ENCODE data around the gene LMNTD1.

Gene LMNTD1

DNA sequence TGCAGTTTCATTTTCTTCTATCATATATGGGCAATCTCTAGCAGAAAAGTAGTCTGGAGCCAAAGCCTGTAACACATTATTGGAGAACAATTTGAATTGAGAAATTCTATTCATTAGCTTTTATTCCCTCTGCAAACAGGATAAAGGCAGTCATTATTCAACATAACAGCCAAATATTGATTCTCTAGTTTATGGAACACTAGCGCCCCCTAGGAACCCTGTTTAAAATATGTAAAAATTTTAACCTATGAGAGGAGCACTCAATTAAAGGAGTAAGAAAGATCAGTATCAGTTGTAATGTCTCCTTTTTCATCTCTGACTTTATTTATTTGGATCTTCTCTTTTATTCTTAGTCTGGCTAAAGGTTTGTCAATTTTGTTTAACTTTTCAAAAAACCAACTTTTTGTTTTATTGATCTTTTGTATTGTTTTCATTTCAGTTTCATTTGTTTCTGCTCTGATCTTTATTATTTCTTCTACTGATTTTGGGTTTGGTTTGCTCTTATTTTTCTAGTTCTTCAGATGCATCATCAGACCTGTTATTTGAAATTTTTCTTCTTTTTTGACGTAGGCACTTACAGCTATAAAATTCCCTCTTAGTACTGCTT lies 4.8 kb upstream of the LMNTD1 start:
- no peak overlapping the region for H3K27ac ChIP-seq (ENCODE audit: insufficient read depth in 1 of 2, low read depth in 1 of 2, low read length in 2 of 2, poor library complexity in 1 of 2, severe bottlenecking in 2 of 2)
- H3K4me3 ChIP-seq (ENCODE audit: control insufficient read depth in 1 of 7, extremely low read depth in 1 of 7, insufficient read depth in 4 of 7, low read depth in 2 of 7, low read length in 6 of 7): no peak overlapping the region
- no peaks in the 10 kb centered on the region for H3K36me3 ChIP-seq (ENCODE audit: control insufficient read depth in 4 of 4, insufficient read depth in 4 of 4, low read length in 3 of 4)
- no CpG with 5 or more reads among the region's 2 CpGs for WGBS (ENCODE audit: insufficient coverage)
- ChIA-PET CTCF (interaction anchor here (0.6 kb wide), 1 partner anchor 283 kb away, joined by 3 read pairs; no protein-coding TSS in a partner anchor), POLR2A (no interaction called here)
- no peaks in the 10 kb centered on the region for H3K27me3 ChIP-seq (replicated peaks in 2 of 5; ENCODE audit: control insufficient read depth in 4 of 5, insufficient read depth in 5 of 5, low read length in 4 of 5)
- DNase-seq: peak; percentile 39 to 63 (median 61)
- H3K9me3 ChIP-seq (ENCODE audit: control extremely low read depth in 1 of 5, control insufficient read depth in 4 of 5, insufficient read depth in 2 of 5, low read depth in 1 of 5, low read length in 4 of 5): no peaks in the 10 kb centered on the region
- peaks cover 0 to 1% (median 0%) of the 10 kb centered on the region in 4 experiments for H3K4me1 ChIP-seq (ENCODE audit: control extremely low read depth in 1 of 4, control insufficient read depth in 4 of 4, insufficient read depth in 4 of 4, low read length in 3 of 4)

DNA sequence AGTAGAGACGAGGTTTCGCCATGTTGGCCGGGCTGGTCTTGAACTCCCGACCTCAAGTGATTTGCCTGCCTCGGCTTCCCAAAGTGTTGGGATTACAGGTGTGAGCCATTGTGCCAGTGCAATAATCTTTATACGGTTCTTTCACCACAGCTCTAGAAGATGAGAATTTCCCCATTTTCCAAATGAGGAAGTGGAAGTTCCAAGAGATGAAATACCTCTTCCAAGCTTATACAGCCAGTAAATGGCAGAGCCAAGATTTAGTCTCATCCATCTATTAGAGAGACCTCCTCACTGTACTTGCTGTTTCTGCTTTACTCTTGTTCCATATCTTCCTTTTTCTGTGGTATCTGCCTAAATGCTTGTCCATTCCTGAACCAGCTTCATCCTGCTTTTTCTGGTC lies 3.1 kb upstream of the LMNTD1 start:
- H3K4me3 ChIP-seq (ENCODE audit: control insufficient read depth in 1 of 7, extremely low read depth in 1 of 7, insufficient read depth in 4 of 7, low read depth in 2 of 7, low read length in 6 of 7): no peak overlapping the region
- no peaks in the 10 kb centered on the region for H3K9me3 ChIP-seq (ENCODE audit: control extremely low read depth in 1 of 5, control insufficient read depth in 4 of 5, insufficient read depth in 2 of 5, low read depth in 1 of 5, low read length in 4 of 5)
- no peak overlapping the region for H3K27ac ChIP-seq (ENCODE audit: insufficient read depth in 1 of 2, low read depth in 1 of 2, low read length in 2 of 2, poor library complexity in 1 of 2, severe bottlenecking in 2 of 2)
- ChIA-PET POLR2A (no interaction called here), CTCF (no interaction called here)
- no peaks in the 10 kb centered on the region for H3K27me3 ChIP-seq (replicated peaks in 2 of 5; ENCODE audit: control insufficient read depth in 4 of 5, insufficient read depth in 5 of 5, low read length in 4 of 5)
- DNase-seq: peak in 1 of 3 donors; percentile 5
- no peaks in the 10 kb centered on the region for H3K36me3 ChIP-seq (ENCODE audit: control insufficient read depth in 4 of 4, insufficient read depth in 4 of 4, low read length in 3 of 4)
- WGBS (ENCODE audit: insufficient coverage): 100% methylated on average over 2 of the region's 6 CpGs
- H3K4me1 ChIP-seq (ENCODE audit: control extremely low read depth in 1 of 4, control insufficient read depth in 4 of 4, insufficient read depth in 4 of 4, low read length in 3 of 4): peaks cover 0 to 1% (median 0%) of the 10 kb centered on the region in 4 experiments

DNA sequence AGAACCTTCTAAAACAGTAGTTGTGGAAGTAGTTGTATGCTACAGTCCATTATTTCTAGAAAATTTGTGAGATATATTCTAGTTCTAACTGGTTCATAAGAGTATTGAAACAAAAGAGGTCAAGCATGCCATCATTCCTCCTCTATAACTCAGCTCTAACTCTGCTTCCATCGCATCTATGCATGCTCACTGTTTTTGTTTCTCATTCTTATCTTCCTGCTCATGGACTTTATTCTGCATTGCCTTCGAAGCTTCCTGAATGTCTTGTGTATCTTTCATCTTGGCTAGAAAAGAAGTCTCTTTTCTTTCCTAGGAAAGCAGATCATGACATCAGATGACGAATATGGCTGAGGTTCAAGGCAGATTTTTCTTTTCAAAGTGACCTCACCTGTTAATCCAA lies 402 bp downstream of the LMNTD1 start:
- Histone ChIP-seq H3K9me3 (ENCODE audit: control extremely low read depth in 1 of 5, control insufficient read depth in 4 of 5, insufficient read depth in 2 of 5, low read depth in 1 of 5, low read length in 4 of 5) (no peaks in the 10 kb centered on the region), H3K36me3 (ENCODE audit: control insufficient read depth in 4 of 4, insufficient read depth in 4 of 4, low read length in 3 of 4) (no peaks in the 10 kb centered on the region), H3K27me3 (replicated peaks in 2 of 5; ENCODE audit: control insufficient read depth in 4 of 5, insufficient read depth in 5 of 5, low read length in 4 of 5) (no peaks in the 10 kb centered on the region), H3K27ac (ENCODE audit: insufficient read depth in 1 of 2, low read depth in 1 of 2, low read length in 2 of 2, poor library complexity in 1 of 2, severe bottlenecking in 2 of 2) (no peak overlapping the region), H3K4me1 (ENCODE audit: control extremely low read depth in 1 of 4, control insufficient read depth in 4 of 4, insufficient read depth in 4 of 4, low read length in 3 of 4) (peaks cover 0 to 1% (median 0%) of the 10 kb centered on the region in 4 experiments), H3K4me3 (ENCODE audit: control insufficient read depth in 1 of 7, extremely low read depth in 1 of 7, insufficient read depth in 4 of 7, low read depth in 2 of 7, low read length in 6 of 7) (no peak overlapping the region)
- no peak for DNase-seq
- ChIA-PET POLR2A (no interaction called here), CTCF (no interaction called here)
- WGBS (ENCODE audit: insufficient coverage): 92% methylated on average over 2 of the region's 3 CpGs

DNA sequence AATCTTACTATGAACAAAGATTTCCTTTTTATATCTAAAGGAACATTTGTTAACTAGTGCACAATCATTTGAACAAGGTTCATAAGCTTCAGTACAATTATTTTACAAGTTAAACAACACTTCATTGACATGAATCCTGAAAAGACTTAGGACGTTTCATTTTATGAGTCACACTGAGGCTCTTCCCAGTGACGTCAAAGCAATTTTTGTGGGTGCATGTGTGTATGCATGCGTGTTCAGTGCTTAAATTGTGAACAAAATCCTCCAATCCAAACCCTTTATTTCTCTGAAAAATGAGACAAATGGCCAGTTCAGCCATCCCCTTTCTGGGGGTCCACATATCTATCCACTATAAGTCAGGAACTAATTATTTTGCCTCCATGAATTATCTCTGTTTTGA lies 2.9 kb downstream of the LMNTD1 start:
- no peak overlapping the region for H3K4me3 ChIP-seq (ENCODE audit: control insufficient read depth in 1 of 7, extremely low read depth in 1 of 7, insufficient read depth in 4 of 7, low read depth in 2 of 7, low read length in 6 of 7)
- CTCF ChIA-PET: interaction anchor here (0.7 kb wide), 1 partner anchor 33 kb away, joined by 3 read pairs; no protein-coding TSS in a partner anchor
- H3K4me1 ChIP-seq (ENCODE audit: control extremely low read depth in 1 of 4, control insufficient read depth in 4 of 4, insufficient read depth in 4 of 4, low read length in 3 of 4): peaks cover 0 to 1% (median 0%) of the 10 kb centered on the region in 4 experiments
- POLR2A ChIA-PET: no interaction called here
- H3K27me3 ChIP-seq (replicated peaks in 2 of 5; ENCODE audit: control insufficient read depth in 4 of 5, insufficient read depth in 5 of 5, low read length in 4 of 5): no peaks in the 10 kb centered on the region
- no peak for DNase-seq
- no CpG with 5 or more reads among the region's 3 CpGs for WGBS (ENCODE audit: insufficient coverage)
- H3K36me3 ChIP-seq (ENCODE audit: control insufficient read depth in 4 of 4, insufficient read depth in 4 of 4, low read length in 3 of 4): no peaks in the 10 kb centered on the region
- H3K9me3 ChIP-seq (ENCODE audit: control extremely low read depth in 1 of 5, control insufficient read depth in 4 of 5, insufficient read depth in 2 of 5, low read depth in 1 of 5, low read length in 4 of 5): no peaks in the 10 kb centered on the region
- no peak overlapping the region for H3K27ac ChIP-seq (ENCODE audit: insufficient read depth in 1 of 2, low read depth in 1 of 2, low read length in 2 of 2, poor library complexity in 1 of 2, severe bottlenecking in 2 of 2)

DNA sequence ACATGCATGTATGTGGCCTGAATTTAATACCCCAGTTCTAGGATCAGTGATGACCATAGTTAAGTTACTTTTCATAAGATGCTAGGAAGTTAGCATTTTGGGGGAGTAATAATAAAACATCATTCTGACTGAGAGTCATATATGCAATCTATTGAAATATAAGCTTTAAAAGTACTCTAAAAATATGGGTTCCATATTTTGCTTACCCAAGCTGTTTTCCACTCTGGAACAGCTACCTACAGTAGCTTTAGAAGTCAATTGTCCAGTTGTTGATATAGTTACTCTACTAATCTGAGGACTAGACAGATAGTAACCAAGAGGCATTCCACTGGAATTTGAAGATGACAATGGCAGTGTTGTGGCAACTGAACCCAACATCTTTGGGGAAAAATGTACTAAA lies 4.0 kb downstream of the LMNTD1 start:
- Histone ChIP-seq H3K4me1 (ENCODE audit: control extremely low read depth in 1 of 4, control insufficient read depth in 4 of 4, insufficient read depth in 4 of 4, low read length in 3 of 4) (no peaks in the 10 kb centered on the region), H3K9me3 (ENCODE audit: control extremely low read depth in 1 of 5, control insufficient read depth in 4 of 5, insufficient read depth in 2 of 5, low read depth in 1 of 5, low read length in 4 of 5) (no peaks in the 10 kb centered on the region), H3K27me3 (replicated peaks in 2 of 5; ENCODE audit: control insufficient read depth in 4 of 5, insufficient read depth in 5 of 5, low read length in 4 of 5) (no peaks in the 10 kb centered on the region), H3K36me3 (ENCODE audit: control insufficient read depth in 4 of 4, insufficient read depth in 4 of 4, low read length in 3 of 4) (no peaks in the 10 kb centered on the region), H3K4me3 (ENCODE audit: control insufficient read depth in 1 of 7, extremely low read depth in 1 of 7, insufficient read depth in 4 of 7, low read depth in 2 of 7, low read length in 6 of 7) (no peak overlapping the region), H3K27ac (ENCODE audit: insufficient read depth in 1 of 2, low read depth in 1 of 2, low read length in 2 of 2, poor library complexity in 1 of 2, severe bottlenecking in 2 of 2) (no peak overlapping the region)
- DNase-seq: no peak
- CTCF ChIA-PET: no interaction called here
- POLR2A ChIA-PET: no interaction called here

DNA sequence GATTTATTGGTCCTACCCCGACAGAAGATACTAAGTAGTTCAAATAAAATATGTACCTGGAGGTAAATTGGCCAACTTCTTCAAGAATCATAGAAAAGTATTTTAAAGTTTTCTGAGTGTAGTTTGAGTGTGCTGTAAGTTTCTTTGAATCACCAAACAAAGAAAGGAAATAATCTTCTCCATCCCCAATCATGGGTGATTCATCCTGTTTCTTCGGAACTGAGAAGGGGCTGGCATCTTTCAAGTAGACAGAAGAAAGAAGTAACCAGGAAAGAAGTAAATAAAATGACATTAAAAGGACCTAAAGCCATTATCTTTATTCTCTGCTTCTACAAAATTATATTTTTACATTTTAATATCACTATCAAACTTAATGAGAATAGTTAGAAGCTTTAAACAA lies 6.8 kb downstream of the LMNTD1 start:
- Histone ChIP-seq H3K4me3 (ENCODE audit: control insufficient read depth in 1 of 7, extremely low read depth in 1 of 7, insufficient read depth in 4 of 7, low read depth in 2 of 7, low read length in 6 of 7) (no peak overlapping the region), H3K4me1 (ENCODE audit: control extremely low read depth in 1 of 4, control insufficient read depth in 4 of 4, insufficient read depth in 4 of 4, low read length in 3 of 4) (no peaks in the 10 kb centered on the region), H3K27me3 (replicated peaks in 2 of 5; ENCODE audit: control insufficient read depth in 4 of 5, insufficient read depth in 5 of 5, low read length in 4 of 5) (no peaks in the 10 kb centered on the region), H3K36me3 (ENCODE audit: control insufficient read depth in 4 of 4, insufficient read depth in 4 of 4, low read length in 3 of 4) (no peaks in the 10 kb centered on the region), H3K9me3 (ENCODE audit: control extremely low read depth in 1 of 5, control insufficient read depth in 4 of 5, insufficient read depth in 2 of 5, low read depth in 1 of 5, low read length in 4 of 5) (no peaks in the 10 kb centered on the region), H3K27ac (ENCODE audit: insufficient read depth in 1 of 2, low read depth in 1 of 2, low read length in 2 of 2, poor library complexity in 1 of 2, severe bottlenecking in 2 of 2) (no peak overlapping the region)
- ChIA-PET CTCF (no interaction called here), POLR2A (no interaction called here)
- WGBS (ENCODE audit: insufficient coverage): no CpG with 5 or more reads among the region's 2 CpGs
- DNase-seq: no peak

DNA sequence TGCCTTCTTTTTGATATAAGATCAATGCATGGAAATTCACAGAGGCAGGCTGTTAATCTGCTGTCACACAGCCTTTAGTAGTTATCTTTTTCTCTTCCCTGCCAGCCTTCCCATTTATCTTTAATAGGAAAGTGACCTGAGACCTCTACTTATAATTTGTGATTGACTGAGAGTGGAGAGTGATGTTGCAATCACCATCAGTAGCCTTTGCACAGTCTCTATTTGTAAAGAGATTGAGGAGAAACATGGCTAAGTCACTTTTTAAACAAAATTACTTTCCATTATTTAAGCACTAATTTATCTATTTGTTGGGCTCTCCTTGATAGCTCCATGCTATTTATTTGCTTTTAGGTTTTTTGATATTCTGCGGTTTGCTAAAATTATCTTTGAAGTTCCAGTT lies 19.9 kb downstream of the LMNTD1 start:
- Histone ChIP-seq H3K4me1 (ENCODE audit: control extremely low read depth in 1 of 4, control insufficient read depth in 4 of 4, insufficient read depth in 4 of 4, low read length in 3 of 4) (no peaks in the 10 kb centered on the region), H3K27ac (ENCODE audit: insufficient read depth in 1 of 2, low read depth in 1 of 2, low read length in 2 of 2, poor library complexity in 1 of 2, severe bottlenecking in 2 of 2) (no peak overlapping the region), H3K27me3 (replicated peaks in 2 of 5; ENCODE audit: control insufficient read depth in 4 of 5, insufficient read depth in 5 of 5, low read length in 4 of 5) (no peaks in the 10 kb centered on the region), H3K36me3 (ENCODE audit: control insufficient read depth in 4 of 4, insufficient read depth in 4 of 4, low read length in 3 of 4) (no peaks in the 10 kb centered on the region), H3K4me3 (ENCODE audit: control insufficient read depth in 1 of 7, extremely low read depth in 1 of 7, insufficient read depth in 4 of 7, low read depth in 2 of 7, low read length in 6 of 7) (no peak overlapping the region), H3K9me3 (ENCODE audit: control extremely low read depth in 1 of 5, control insufficient read depth in 4 of 5, insufficient read depth in 2 of 5, low read depth in 1 of 5, low read length in 4 of 5) (no peaks in the 10 kb centered on the region)
- no peak for DNase-seq
- ChIA-PET CTCF (no interaction called here), POLR2A (no interaction called here)
- WGBS (ENCODE audit: insufficient coverage): no CpG with 5 or more reads among the region's 1 CpG
